ENCODE measurements around the gene CCSER2.

CCSER2 gene

DNA sequence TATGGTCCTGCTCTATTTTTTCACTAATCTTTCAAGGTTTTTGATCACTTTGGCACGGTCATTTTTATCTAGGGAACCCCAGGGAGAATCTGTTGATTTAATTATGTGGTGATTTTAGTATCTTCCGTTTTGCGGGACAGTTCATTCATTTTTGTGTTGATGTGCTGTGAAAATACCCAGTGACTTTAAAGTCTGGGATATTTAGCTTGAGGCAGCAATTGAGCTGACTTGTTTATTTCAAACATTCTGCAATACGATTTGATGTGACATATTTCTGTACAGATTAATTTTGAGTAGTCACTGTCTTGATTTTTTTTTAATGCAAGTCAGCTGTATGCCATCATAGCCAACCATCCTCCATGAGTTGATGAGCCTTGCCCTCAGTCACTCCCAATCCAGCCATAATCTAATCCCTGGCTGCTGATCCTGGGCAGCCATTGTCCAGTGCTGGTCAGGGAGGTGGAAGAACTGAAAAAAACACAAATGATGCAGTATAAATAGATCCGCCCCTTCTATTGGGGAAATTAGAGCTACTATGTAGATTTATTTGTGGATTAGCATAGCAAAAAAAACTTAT lies 183.4 kb downstream of the CCSER2 start:
- DNase-seq (ENCODE audit: extremely low spot score) = no peak
- CTCF ChIA-PET = no interaction called here
- no peak for TF ChIP-seq ZNF384 (IDR thresholded peaks at IDR 0.05)
- no peak for TF ChIP-seq FOXK2 (IDR thresholded peaks at IDR 0.05)
- POLR2A ChIA-PET = no interaction called here

DNA sequence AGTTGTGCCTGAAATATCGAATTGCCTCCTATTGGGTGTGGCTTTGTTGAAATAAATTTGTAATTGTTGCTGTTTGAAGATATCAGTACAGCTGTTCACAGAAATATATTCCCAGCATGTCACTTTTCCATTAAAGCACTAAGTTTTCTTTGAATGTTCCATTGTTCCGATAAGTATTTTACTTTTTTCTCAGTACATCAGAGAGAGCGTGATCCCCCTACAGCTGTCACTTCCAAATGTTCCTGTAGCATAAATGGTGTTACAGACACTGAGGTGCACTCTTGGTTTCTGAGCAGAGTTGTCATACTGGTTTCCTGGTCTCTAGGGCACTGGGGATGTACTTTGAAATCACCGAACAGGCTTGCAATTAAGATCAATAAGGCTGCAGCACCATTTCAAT lies 189.2 kb downstream of the CCSER2 start:
- DNase-seq (ENCODE audit: extremely low spot score) = no peak
- POLR2A ChIA-PET = no interaction called here
- no peak for TF ChIP-seq ZNF384 (IDR thresholded peaks at IDR 0.05)
- no peak for TF ChIP-seq FOXK2 (IDR thresholded peaks at IDR 0.05)
- TF ChIP-seq BHLHE40 (IDR thresholded peaks at IDR 0.05; ENCODE audit: borderline replicate concordance) = no peak
- TF ChIP-seq SUZ12 (IDR thresholded peaks at IDR 0.05) = no peak
- no peak for TF ChIP-seq L3MBTL2 (conservative IDR thresholded peaks at IDR 0.05)
- no peak for TF ChIP-seq SP1 (IDR thresholded peaks at IDR 0.05)
- TF ChIP-seq ELF4 (IDR thresholded peaks at IDR 0.05) = no peak
- no peak for TF ChIP-seq TARDBP (IDR thresholded peaks at IDR 0.05)
- no peak for TF ChIP-seq ARNT (IDR thresholded peaks at IDR 0.05)
- TF ChIP-seq FOXM1 (IDR thresholded peaks at IDR 0.05; ENCODE audit: borderline replicate concordance) = no peak
- TF ChIP-seq HDGF (IDR thresholded peaks at IDR 0.05; ENCODE audit: borderline replicate concordance) = no peak
- CTCF ChIA-PET = interaction anchor here (0.7 kb wide), 1 partner anchor 31 kb away, joined by 3 read pairs; no protein-coding TSS in a partner anchor

DNA sequence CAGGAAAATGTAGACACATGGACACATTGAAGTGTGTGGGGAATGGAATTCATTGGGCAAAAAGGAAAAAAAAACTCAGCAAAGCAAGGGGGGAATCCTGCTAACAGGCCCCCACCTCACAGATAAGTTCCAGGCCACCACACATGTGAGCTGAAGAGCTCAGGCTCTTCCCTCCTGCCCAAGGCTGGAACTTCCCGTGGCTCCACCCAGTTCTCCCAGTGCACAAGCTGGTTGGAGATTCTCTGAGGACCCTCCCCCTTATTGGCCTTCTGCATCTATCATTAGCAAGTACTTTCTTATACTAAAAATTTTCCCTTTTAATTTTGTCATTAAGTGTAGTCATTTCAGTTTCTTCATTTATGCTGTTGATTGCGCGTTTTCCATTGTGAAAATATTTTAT lies 190.8 kb downstream of the CCSER2 start:
- ChIA-PET CTCF (no interaction called here), POLR2A (no interaction called here)
- TF ChIP-seq BHLHE40 (IDR thresholded peaks at IDR 0.05; ENCODE audit: borderline replicate concordance) (no peak), L3MBTL2 (conservative IDR thresholded peaks at IDR 0.05) (no peak), ELF4 (IDR thresholded peaks at IDR 0.05) (no peak)
- TF ChIP-seq, protein P1, sequence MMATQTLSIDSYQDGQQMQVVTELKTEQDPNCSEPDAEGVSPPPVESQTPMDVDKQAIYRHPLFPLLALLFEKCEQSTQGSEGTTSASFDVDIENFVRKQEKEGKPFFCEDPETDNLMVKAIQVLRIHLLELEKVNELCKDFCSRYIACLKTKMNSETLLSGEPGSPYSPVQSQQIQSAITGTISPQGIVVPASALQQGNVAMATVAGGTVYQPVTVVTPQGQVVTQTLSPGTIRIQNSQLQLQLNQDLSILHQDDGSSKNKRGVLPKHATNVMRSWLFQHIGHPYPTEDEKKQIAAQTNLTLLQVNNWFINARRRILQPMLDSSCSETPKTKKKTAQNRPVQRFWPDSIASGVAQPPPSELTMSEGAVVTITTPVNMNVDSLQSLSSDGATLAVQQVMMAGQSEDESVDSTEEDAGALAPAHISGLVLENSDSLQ (IDR thresholded peaks at IDR 0.05) = no peak
- DNase-seq (ENCODE audit: extremely low spot score) = no peak

DNA sequence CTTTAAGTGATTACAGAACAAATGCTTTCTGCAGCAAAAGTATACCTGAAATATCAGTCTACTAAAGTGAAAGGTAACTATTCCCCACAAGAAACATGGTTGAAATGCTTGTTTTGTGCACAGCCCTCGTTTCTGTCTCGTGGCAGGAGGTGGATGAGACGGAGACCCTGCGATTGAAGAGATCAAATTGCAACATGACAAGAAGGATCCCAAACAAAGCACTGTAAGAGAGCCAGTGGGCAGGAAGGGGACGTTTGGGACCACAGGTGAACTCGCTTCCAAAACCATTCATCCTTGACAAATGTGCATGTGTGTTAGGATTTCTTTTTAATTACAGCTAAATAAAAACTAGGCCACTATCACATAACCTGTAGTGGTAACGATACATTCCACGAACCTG lies 192.6 kb downstream of the CCSER2 start:
- ChIA-PET POLR2A (no interaction called here), CTCF (interaction anchor here (1.8 kb wide), 1 partner anchor 253 kb away, joined by 4 read pairs; no protein-coding TSS in a partner anchor)
- TF ChIP-seq, protein P1 (IDR thresholded peaks at IDR 0.05) = no peak
- TF ChIP-seq TARDBP (IDR thresholded peaks at IDR 0.05) (no peak), HDGF (IDR thresholded peaks at IDR 0.05; ENCODE audit: borderline replicate concordance) (no peak), SP1 (IDR thresholded peaks at IDR 0.05) (no peak), FOXK2 (IDR thresholded peaks at IDR 0.05) (no peak)
- no peak for DNase-seq (ENCODE audit: extremely low spot score)

DNA sequence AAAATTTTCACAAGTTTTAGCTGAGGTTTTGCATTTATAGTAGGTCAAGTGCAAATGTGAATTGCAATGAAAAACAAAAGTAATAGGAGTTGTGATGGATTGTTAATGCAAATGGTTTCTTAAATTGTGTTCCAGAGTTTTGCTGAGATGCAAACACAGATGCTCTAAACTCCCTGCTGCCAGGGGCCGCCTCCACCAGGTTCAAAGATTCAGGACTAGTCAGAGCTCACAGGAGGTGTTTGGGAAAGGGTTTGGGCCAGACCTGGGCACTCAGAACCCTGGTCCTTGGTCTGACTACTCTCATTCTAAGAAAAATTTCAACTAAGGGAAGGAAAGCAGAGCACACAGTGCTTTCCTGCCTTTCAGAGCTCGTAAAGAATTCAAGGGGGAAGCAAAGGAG lies 193.1 kb downstream of the CCSER2 start:
- no peak for TF ChIP-seq FOXK2 (IDR thresholded peaks at IDR 0.05)
- TF ChIP-seq NFRKB (IDR thresholded peaks at IDR 0.05) = no peak
- TF ChIP-seq SP1 (IDR thresholded peaks at IDR 0.05) = no peak
- TF ChIP-seq HDGF (IDR thresholded peaks at IDR 0.05; ENCODE audit: borderline replicate concordance) = no peak
- DNase-seq (ENCODE audit: extremely low spot score) = no peak
- POLR2A ChIA-PET = no interaction called here
- CTCF ChIA-PET = interaction anchor here (1.8 kb wide), 1 partner anchor 254 kb away, joined by 4 read pairs; no protein-coding TSS in a partner anchor

DNA sequence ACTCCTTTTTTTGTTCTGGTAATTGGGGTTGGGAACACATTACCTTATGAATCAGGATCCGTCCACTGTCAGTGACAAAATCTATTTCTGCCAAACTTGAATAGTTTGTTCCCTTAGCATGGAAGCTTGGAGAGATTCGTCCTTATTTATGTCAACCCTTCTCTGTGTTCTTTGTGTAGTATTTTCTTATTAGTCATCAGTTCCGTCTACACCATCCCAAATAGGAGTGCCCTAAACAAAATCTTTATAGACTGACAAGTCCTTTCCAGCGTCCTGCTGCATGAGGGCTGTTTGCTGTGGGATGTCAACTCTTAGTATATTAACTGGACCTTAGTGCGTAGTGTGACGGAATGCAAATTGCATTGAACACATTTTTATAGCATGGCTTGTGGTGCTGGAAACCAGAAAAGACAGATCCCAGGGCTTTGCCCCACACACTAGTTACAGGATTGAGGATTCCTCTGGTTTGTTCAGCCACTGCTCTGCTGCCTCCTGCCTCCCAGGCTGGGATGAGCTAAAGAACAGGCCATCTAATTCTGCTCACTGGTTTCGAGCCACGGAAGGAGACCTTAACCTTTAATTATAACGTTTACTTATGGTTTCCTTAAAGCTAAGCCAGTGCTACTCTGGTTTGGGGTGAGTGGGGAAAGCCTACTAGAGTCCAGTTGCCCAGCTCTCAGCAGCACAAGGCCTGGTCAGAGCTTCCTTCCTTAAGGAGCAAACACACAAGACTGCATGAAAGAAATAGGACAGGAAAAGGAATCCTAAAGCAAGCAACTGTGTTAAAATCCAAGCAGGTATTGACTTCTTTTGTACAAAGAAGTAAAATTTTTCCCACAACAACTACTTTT lies 194.4 kb downstream of the CCSER2 start:
- TF ChIP-seq ZNF384 (IDR thresholded peaks at IDR 0.05) = no peak
- TF ChIP-seq, protein P1 (IDR thresholded peaks at IDR 0.05) = no peak
- TF ChIP-seq FOXA1 (IDR thresholded peaks at IDR 0.05) = no peak
- no peak for TF ChIP-seq ELF4 (IDR thresholded peaks at IDR 0.05)
- TF ChIP-seq HDGF (IDR thresholded peaks at IDR 0.05; ENCODE audit: borderline replicate concordance) = no peak
- TF ChIP-seq CTBP1 (IDR thresholded peaks at IDR 0.05; ENCODE audit: borderline replicate concordance) = no peak
- no peak for TF ChIP-seq SUZ12 (IDR thresholded peaks at IDR 0.05)
- TF ChIP-seq L3MBTL2 (conservative IDR thresholded peaks at IDR 0.05) = no peak
- no peak for TF ChIP-seq FOXM1 (IDR thresholded peaks at IDR 0.05; ENCODE audit: borderline replicate concordance)
- no peak for TF ChIP-seq FOXK2 (IDR thresholded peaks at IDR 0.05)
- TF ChIP-seq LEF1 (IDR thresholded peaks at IDR 0.05; ENCODE audit: borderline replicate concordance) = no peak
- no peak for TF ChIP-seq NFRKB (IDR thresholded peaks at IDR 0.05)
- CTCF ChIA-PET = interaction anchor here (1.0 to 1.8 kb wide), 2 partner anchors 14 to 255 kb away, joined by 3 to 4 read pairs; no protein-coding TSS in a partner anchor
- no peak for DNase-seq (ENCODE audit: extremely low spot score)
- POLR2A ChIA-PET = no interaction called here

DNA sequence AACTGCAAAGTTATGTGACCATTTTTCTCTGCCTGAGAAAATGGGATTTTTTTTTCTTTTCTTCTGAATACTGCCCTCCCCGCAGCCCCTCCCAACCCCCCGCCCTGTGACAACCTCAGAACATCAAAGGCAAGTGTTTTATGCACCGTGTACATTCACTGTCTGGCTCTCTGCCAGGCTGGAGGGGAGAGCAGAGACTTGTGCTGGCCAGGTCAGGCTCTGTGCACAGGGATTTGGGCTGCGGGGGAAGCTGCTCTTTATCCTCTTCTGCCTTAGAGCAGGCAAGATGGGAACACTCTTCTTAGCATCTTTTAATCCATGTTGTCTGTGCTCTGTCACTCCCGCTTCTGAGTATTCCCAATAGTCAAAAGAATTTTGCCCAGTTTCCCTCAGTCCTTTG lies 195.1 kb downstream of the CCSER2 start:
- no peak for TF ChIP-seq BHLHE40 (IDR thresholded peaks at IDR 0.05; ENCODE audit: borderline replicate concordance)
- no peak for TF ChIP-seq SUZ12 (IDR thresholded peaks at IDR 0.05)
- TF ChIP-seq SP1 (IDR thresholded peaks at IDR 0.05) = no peak
- TF ChIP-seq ZNF384 (IDR thresholded peaks at IDR 0.05) = no peak
- TF ChIP-seq TARDBP (IDR thresholded peaks at IDR 0.05) = no peak
- no peak for TF ChIP-seq FOXM1 (IDR thresholded peaks at IDR 0.05; ENCODE audit: borderline replicate concordance)
- no peak for TF ChIP-seq ELF4 (IDR thresholded peaks at IDR 0.05)
- no peak for TF ChIP-seq NFRKB (IDR thresholded peaks at IDR 0.05)
- TF ChIP-seq FOXA1 (IDR thresholded peaks at IDR 0.05) = no peak
- ChIA-PET POLR2A (no interaction called here), CTCF (interaction anchor here (1.0 kb wide), 1 partner anchor 14 kb away, joined by 3 read pairs; no protein-coding TSS in a partner anchor)
- no peak for DNase-seq (ENCODE audit: extremely low spot score)
